Measurements from ENCODE around the gene DYNLT2. TPM values are rescaled to one million over a fixed set of nuclear protein-coding genes. Genes with fewer than 3 reads are reported as not detected.

Gene DYNLT2
- total and polyA plus RNA-seq, 2 donors (not counting 1 experiment from before 2014, with no cell fraction given): 0.49 to 0.83 TPM

DNA sequence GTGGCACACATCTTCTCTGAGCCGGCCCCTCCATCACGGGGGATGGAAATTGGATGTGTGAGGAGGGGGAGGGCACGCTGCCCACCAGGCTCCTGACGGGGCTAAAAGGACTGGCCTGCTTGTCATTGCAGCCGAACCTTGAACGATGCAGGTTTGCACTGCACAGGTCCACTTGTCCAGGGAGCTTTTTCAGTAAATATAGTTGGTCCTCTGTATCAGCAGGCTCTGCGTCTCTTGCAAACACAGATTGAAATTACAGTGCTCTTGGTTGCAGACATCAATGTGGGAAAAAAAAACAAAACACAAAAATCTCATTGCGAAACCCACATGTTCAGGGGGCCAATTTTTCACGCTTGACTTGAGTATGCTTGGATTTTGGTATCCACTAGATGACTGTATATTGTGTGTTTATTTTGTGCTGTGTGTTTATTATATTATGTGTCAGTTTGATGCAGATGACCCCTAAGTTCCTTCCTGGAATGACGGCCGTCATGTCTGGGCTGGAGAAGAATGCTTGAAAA, 29.3 kb upstream of the DYNLT2 start:
- H3K4me2 ChIP-seq (ENCODE audit: extremely low read depth, insufficient read depth, low read length): no peak overlapping the region
- no peak overlapping the region for H3K9ac ChIP-seq (ENCODE audit: insufficient read depth, low read length)
- no peaks in the 10 kb centered on the region for H3K79me2 ChIP-seq (ENCODE audit: control insufficient read depth, insufficient read depth, low read length)
- TF ChIP-seq, protein P1, sequence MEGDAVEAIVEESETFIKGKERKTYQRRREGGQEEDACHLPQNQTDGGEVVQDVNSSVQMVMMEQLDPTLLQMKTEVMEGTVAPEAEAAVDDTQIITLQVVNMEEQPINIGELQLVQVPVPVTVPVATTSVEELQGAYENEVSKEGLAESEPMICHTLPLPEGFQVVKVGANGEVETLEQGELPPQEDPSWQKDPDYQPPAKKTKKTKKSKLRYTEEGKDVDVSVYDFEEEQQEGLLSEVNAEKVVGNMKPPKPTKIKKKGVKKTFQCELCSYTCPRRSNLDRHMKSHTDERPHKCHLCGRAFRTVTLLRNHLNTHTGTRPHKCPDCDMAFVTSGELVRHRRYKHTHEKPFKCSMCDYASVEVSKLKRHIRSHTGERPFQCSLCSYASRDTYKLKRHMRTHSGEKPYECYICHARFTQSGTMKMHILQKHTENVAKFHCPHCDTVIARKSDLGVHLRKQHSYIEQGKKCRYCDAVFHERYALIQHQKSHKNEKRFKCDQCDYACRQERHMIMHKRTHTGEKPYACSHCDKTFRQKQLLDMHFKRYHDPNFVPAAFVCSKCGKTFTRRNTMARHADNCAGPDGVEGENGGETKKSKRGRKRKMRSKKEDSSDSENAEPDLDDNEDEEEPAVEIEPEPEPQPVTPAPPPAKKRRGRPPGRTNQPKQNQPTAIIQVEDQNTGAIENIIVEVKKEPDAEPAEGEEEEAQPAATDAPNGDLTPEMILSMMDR (conservative IDR thresholded peaks at IDR 0.05 in 1 of 2, IDR thresholded peaks at IDR 0.05 in 1 of 2; ENCODE audit: low read depth in 1 of 2, low read length in 2 of 2): no peak
- no peak for TF ChIP-seq EZH2 (IDR thresholded peaks at IDR 0.05; ENCODE audit: low read length, missing control alignments)
- H3K27me3 ChIP-seq (ENCODE audit: control insufficient read depth, insufficient read depth, low read length): no peaks in the 10 kb centered on the region
- H4K20me1 ChIP-seq (ENCODE audit: control insufficient read depth, extremely low read depth, insufficient read depth, low read length): no peaks in the 10 kb centered on the region
- DNase-seq (ENCODE audit: low read depth in 2 of 2): peak; percentile 71 to 87
- H2AFZ ChIP-seq (ENCODE audit: low read length): no peak overlapping the region
- H3K36me3 ChIP-seq (ENCODE audit: control insufficient read depth, insufficient read depth, low read length): no peaks in the 10 kb centered on the region
- H3K4me1 ChIP-seq (ENCODE audit: control insufficient read depth, extremely low read depth, insufficient read depth, low read length): peaks cover 6% of the 10 kb centered on the region
- no peak overlapping the region for H3K4me3 ChIP-seq (replicated peaks in 1 of 4; ENCODE audit: control extremely low read depth in 1 of 4, insufficient read depth in 1 of 4, low read depth in 3 of 4, low read length in 4 of 4)
- no peaks in the 10 kb centered on the region for H3K9me3 ChIP-seq (ENCODE audit: control insufficient read depth, insufficient read depth, low read depth, low read length)
- no peak overlapping the region for H3K27ac ChIP-seq (ENCODE audit: insufficient read depth, low read length)

- no peaks in the 10 kb centered on the region for H3K9me3 ChIP-seq (ENCODE audit: control insufficient read depth, insufficient read depth, low read depth, low read length)
- no peak overlapping the region for H3K27ac ChIP-seq (ENCODE audit: insufficient read depth, low read length)
- peaks cover 6% of the 10 kb centered on the region for H3K4me1 ChIP-seq (ENCODE audit: control insufficient read depth, extremely low read depth, insufficient read depth, low read length)
- H3K4me3 ChIP-seq (replicated peaks in 1 of 4; ENCODE audit: control extremely low read depth in 1 of 4, insufficient read depth in 1 of 4, low read depth in 3 of 4, low read length in 4 of 4): no peak overlapping the region
- H3K9ac ChIP-seq (ENCODE audit: insufficient read depth, low read length): no peak overlapping the region
- H3K27me3 ChIP-seq (ENCODE audit: control insufficient read depth, insufficient read depth, low read length): no peaks in the 10 kb centered on the region
- TF ChIP-seq EZH2 (IDR thresholded peaks at IDR 0.05; ENCODE audit: low read length, missing control alignments): no peak
- TF ChIP-seq, protein P1 (conservative IDR thresholded peaks at IDR 0.05 in 1 of 2, IDR thresholded peaks at IDR 0.05 in 1 of 2; ENCODE audit: low read depth in 1 of 2, low read length in 2 of 2): no peak
- H3K4me2 ChIP-seq (ENCODE audit: extremely low read depth, insufficient read depth, low read length): no peak overlapping the region
- H4K20me1 ChIP-seq (ENCODE audit: control insufficient read depth, extremely low read depth, insufficient read depth, low read length): no peaks in the 10 kb centered on the region
- H3K36me3 ChIP-seq (ENCODE audit: control insufficient read depth, insufficient read depth, low read length): no peaks in the 10 kb centered on the region
- H2AFZ ChIP-seq (ENCODE audit: low read length): no peak overlapping the region
- DNase-seq (ENCODE audit: low read depth in 2 of 2): no peak
- no peaks in the 10 kb centered on the region for H3K79me2 ChIP-seq (ENCODE audit: control insufficient read depth, insufficient read depth, low read length)
Measured at GRCh38 chr6:169779896-169780295, 28.5 kb upstream of the DYNLT2 start.

DNA sequence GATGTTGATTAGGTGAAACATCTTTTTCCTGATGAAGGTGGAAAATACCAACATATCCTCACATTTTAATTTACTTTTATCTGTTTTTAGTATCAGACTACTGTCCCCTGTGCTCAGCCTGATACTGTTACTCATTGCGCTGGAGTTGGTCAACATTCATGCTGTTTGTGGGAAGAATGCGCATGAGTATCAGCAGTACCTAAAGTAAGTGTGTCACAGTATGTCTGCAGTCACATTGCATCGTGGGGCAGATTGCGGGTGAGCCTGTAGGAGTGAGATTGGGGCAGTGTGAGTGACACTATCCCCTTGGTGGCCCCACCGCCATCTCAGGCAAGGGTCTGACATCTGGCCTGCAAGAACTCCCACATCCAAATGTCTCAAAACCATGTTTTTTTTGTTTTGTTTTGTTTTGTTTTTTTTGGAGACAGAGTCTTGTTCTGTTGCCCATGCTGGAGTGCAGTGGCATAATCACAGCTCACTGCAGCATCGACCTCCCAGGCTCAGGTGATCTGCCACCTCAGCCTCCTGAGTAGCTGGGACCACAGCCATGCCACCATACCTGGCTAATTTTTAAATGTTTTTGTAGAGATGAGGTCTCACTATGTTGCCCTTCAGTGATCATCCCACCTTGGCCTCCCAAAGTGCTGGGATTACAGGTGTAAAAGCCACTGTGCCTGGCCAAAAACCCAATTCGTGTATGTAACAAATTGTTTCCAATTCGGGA, 27.9 kb upstream of the DYNLT2 start:
- no peak for TF ChIP-seq EZH2 (IDR thresholded peaks at IDR 0.05; ENCODE audit: low read length, missing control alignments)
- TF ChIP-seq, protein P1 (conservative IDR thresholded peaks at IDR 0.05 in 1 of 2, IDR thresholded peaks at IDR 0.05 in 1 of 2; ENCODE audit: low read depth in 1 of 2, low read length in 2 of 2): no peak
- Histone ChIP-seq H3K4me3 (replicated peaks in 1 of 4; ENCODE audit: control extremely low read depth in 1 of 4, insufficient read depth in 1 of 4, low read depth in 3 of 4, low read length in 4 of 4) (no peak overlapping the region), H3K36me3 (ENCODE audit: control insufficient read depth, insufficient read depth, low read length) (no peaks in the 10 kb centered on the region), H3K9me3 (ENCODE audit: control insufficient read depth, insufficient read depth, low read depth, low read length) (no peaks in the 10 kb centered on the region), H2AFZ (ENCODE audit: low read length) (no peak overlapping the region), H4K20me1 (ENCODE audit: control insufficient read depth, extremely low read depth, insufficient read depth, low read length) (no peaks in the 10 kb centered on the region), H3K27ac (ENCODE audit: insufficient read depth, low read length) (no peak overlapping the region), H3K79me2 (ENCODE audit: control insufficient read depth, insufficient read depth, low read length) (no peaks in the 10 kb centered on the region), H3K4me1 (ENCODE audit: control insufficient read depth, extremely low read depth, insufficient read depth, low read length) (peaks cover 6% of the 10 kb centered on the region), H3K9ac (ENCODE audit: insufficient read depth, low read length) (no peak overlapping the region), H3K27me3 (ENCODE audit: control insufficient read depth, insufficient read depth, low read length) (no peaks in the 10 kb centered on the region), H3K4me2 (ENCODE audit: extremely low read depth, insufficient read depth, low read length) (no peak overlapping the region)
- DNase-seq (ENCODE audit: low read depth in 2 of 2): no peak
